Vagina (tissue), 2 donors: ENCODE measurements around the gene PDK2. TPM values are rescaled to one million over a fixed set of nuclear protein-coding genes. Genes with fewer than 3 reads are reported as not detected.

Experiments
- DNase-seq, 2 donors: peaks; one replicate each; pipeline ENCODE4 v3.0.0-alpha.2; 2017; ENCODE audit errors: extremely low spot score in 2 of 2
- H3K27ac ChIP-seq: fragments of 200-600 bp; sonication (generic); one replicate; pipeline ENCODE4 v1.5.1; 2019
- H3K27me3 ChIP-seq: fragments of 200-600 bp; sonication (generic); one replicate; pipeline ENCODE4 v1.5.1; 2019
- H3K36me3 ChIP-seq, 2 donors: fragments of 200-600 bp; sonication (generic); one replicate each; pipeline ENCODE4 v1.5.1; 2017 to 2019
- H3K4me1 ChIP-seq: fragments of 200-600 bp; sonication (generic); one replicate; pipeline ENCODE4 v1.5.1; 2019
- H3K4me3 ChIP-seq, 2 donors: fragments of 200-600 bp; sonication (generic); 1 replicate in 1 of 2; 2 replicates in 1 of 2; pipeline ENCODE4 v1.5.1; 2016 to 2019
- H3K9me3 ChIP-seq: fragments of 200-600 bp; sonication (generic); one replicate; pipeline ENCODE4 v1.5.1; 2019
- CTCF ChIP-seq, 3 experiments: fragments of 450-650 bp in 2 of 3; fragments of 200-600 bp in 1 of 3; sonication (generic) in 1 of 3; IDR thresholded peaks; one replicate each; pipeline ENCODE4 v1.5.1; 2017 to 2019; ENCODE audit warnings: antibody characterized with exemption in 3 of 3, mild to moderate bottlenecking in 2 of 3, moderate library complexity in 2 of 3
- POLR2A ChIP-seq, 2 donors: fragments of 450-650 bp; IDR thresholded peaks; one replicate each; pipeline ENCODE4 v1.6.1; 2017; ENCODE audit warnings: antibody characterized with exemption in 2 of 2, mild to moderate bottlenecking in 2 of 2, moderate library complexity in 2 of 2
- POLR2AphosphoS5 ChIP-seq, 2 donors: sonication (generic); formaldehyde crosslinking; IDR thresholded peaks; one replicate each; pipeline ENCODE4 v1.9.0; 2017; ENCODE audit warnings: antibody characterized with exemption in 2 of 2, mild to moderate bottlenecking in 2 of 2, low read depth in 1 of 2; ENCODE audit not compliant: insufficient read depth in 1 of 2
- intact Hi-C: fragments of 100-400 bp; cut with DNase I; formaldehyde crosslinking; loops from one replicate; pipeline ENCODE4 v1.15.1; 2023
- total RNA-seq: library from RNA; depleted of rRNA; stranded (reverse); fragments of >200 nt; gene quantifications from one replicate; pipeline ENCODE4 v1.2.3, GENCODE V29; 2016

Gene PDK2
- total RNA-seq, 1 donor from 2014 or later = 44.4 TPM

GRCh38 chr17:50117202-50118051, 22.3 kb downstream of the PDK2 start:
- Histone ChIP-seq H3K9me3 (no peaks in the 10 kb centered on the region), H3K36me3 (no peaks in the 10 kb centered on the region), H3K4me1 (peaks cover 23% of the 10 kb centered on the region), H3K27me3 (no peaks in the 10 kb centered on the region), H3K4me3 (peak overlapping the region; percentile 5 to 41), H3K27ac (no peak overlapping the region)
- no peak for TF ChIP-seq POLR2A (IDR thresholded peaks at IDR 0.05)
- TF ChIP-seq CTCF (IDR thresholded peaks at IDR 0.05) = peak; percentile 26 to 53 (median 48)
- intact Hi-C loops = loop anchor here (10.0 kb wide), 1 partner anchor 177 kb away; no protein-coding TSS in a partner anchor
- no peak for DNase-seq

- no peak for DNase-seq
Measured at GRCh38 chr17:50118076-50118827, 23.1 kb downstream of the PDK2 start.

GRCh38 chr17:50118828-50119218, 23.7 kb downstream of the PDK2 start:
- Histone ChIP-seq H3K4me3 (no peak overlapping the region), H3K9me3 (no peaks in the 10 kb centered on the region), H3K36me3 (no peaks in the 10 kb centered on the region), H3K27ac (no peak overlapping the region), H3K27me3 (no peaks in the 10 kb centered on the region), H3K4me1 (peaks cover 13% of the 10 kb centered on the region)
- TF ChIP-seq POLR2AphosphoS5 (IDR thresholded peaks at IDR 0.05; ENCODE audit: insufficient read depth in 1 of 2, low read depth in 1 of 2) = no peak
- TF ChIP-seq POLR2A (IDR thresholded peaks at IDR 0.05) = no peak
- no peak for TF ChIP-seq CTCF (IDR thresholded peaks at IDR 0.05)
- intact Hi-C loops = loop anchor here (10.0 kb wide), 1 partner anchor 176 kb away; no protein-coding TSS in a partner anchor
- no peak for DNase-seq

More at GRCh38 chr17:50118076-50118827, 23.1 kb downstream of the PDK2 start:
- intact Hi-C loops = loop anchor here (10.0 kb wide), 1 partner anchor 177 kb away; no protein-coding TSS in a partner anchor
- Histone ChIP-seq H3K36me3 (no peaks in the 10 kb centered on the region), H3K27me3 (no peaks in the 10 kb centered on the region), H3K9me3 (no peaks in the 10 kb centered on the region), H3K27ac (no peak overlapping the region), H3K4me3 (no peak overlapping the region), H3K4me1 (peaks cover 17% of the 10 kb centered on the region)
- TF ChIP-seq POLR2AphosphoS5 (IDR thresholded peaks at IDR 0.05; ENCODE audit: insufficient read depth in 1 of 2, low read depth in 1 of 2) = no peak
- TF ChIP-seq POLR2A (IDR thresholded peaks at IDR 0.05) = no peak
- TF ChIP-seq CTCF (IDR thresholded peaks at IDR 0.05) = no peak

GRCh38 chr17:50120475-50121253, 25.5 kb downstream of the PDK2 start:
- Histone ChIP-seq H3K27ac (no peak overlapping the region), H3K36me3 (no peaks in the 10 kb centered on the region), H3K9me3 (no peaks in the 10 kb centered on the region), H3K4me1 (peaks cover 11% of the 10 kb centered on the region), H3K27me3 (no peaks in the 10 kb centered on the region), H3K4me3 (no peak overlapping the region)
- TF ChIP-seq POLR2AphosphoS5 (IDR thresholded peaks at IDR 0.05; ENCODE audit: insufficient read depth in 1 of 2, low read depth in 1 of 2) (no peak), POLR2A (IDR thresholded peaks at IDR 0.05) (no peak), CTCF (IDR thresholded peaks at IDR 0.05) (no peak)
- DNase-seq = no peak
- intact Hi-C loops = no loop called here
